HG03571 (cell line): ENCODE results near the gene GCK.
A peak's percentile ranks its signal among the peaks of the same experiment; 100 is the strongest.
"Not testable (repeated sequence)": the region's sequence is repeated elsewhere in the genome, so short reads cannot be mapped to it uniquely, and the experiment has no call there.

ENCODE experiments used
- ATAC-seq: cut with Tn5 transposase; IDR thresholded peaks from one replicate; pipeline ENCODE4 v1.9.1; 2021; ENCODE audit not compliant: unreplicated experiment

The GCK gene

DNA sequence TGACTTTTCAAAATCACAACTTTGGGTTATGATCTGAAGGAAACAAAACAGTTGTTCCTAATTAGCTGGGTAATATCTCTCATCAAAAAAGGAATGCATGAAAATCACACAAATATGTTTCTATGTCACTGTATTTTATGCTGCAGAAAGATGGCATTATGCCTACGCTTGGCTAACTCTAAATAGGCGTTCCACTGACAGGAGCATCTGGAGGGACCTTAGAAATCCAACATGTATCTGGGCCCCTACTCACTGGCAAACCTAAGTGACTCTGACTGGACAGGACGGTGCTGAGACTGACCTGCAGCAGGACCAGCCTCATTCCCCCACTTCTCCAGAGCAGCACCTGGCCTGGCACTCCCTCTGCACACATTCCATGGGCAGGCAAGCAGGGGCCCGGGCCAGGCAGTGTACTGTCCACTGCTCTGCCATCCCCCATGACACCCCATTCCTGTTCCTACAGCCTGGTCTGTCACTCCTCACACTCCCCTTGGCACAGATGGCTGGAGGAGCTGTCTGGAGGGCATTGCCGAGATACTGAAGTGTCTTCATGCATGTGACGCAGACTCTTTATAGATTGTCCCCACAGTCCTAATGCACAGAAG lies 45.5 kb downstream of the GCK start:
- no peak for ATAC-seq

- no peak for ATAC-seq
Measured at GRCh38 chr7:44142028-44142427, 47.2 kb downstream of the GCK start.

GRCh38 chr7:44141221-44141850 lies 47.9 kb downstream of the GCK start, which contains the start of gene MYL7:
MYL7 (minus strand) TSS chr7:44141332; CDS start chr7:44141305, 27 bp downstream.
- no peak for ATAC-seq

DNA sequence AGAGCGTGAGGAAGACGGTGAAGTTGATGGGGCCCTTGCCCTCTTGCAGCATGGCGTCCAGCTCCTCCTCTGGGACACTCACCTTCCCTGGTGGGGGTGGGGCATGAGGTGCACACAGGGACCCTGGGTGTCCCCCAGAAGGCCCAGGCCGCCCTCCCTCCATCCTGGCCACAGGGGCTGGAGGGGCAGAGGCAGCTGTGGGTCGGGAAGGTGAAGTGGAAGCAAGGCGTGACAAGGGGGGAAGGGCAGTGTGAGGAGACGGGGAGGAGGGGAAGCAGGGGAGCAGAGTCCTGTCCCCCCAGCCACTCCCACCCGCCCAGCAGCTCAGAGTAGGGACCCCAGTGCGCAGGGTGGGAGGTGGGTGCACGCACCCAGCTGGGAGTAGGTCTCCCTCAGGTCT lies 48.9 kb downstream of the GCK start:
- no peak for ATAC-seq

- no peak for ATAC-seq
Measured at GRCh38 chr7:44139311-44140010, 49.8 kb downstream of the GCK start.

- no peak for ATAC-seq
Measured at GRCh38 chr7:44138698-44139097, 50.5 kb downstream of the GCK start.

- ATAC-seq: no peak
Measured at GRCh38 chr7:44136731-44137130, 52.5 kb downstream of the GCK start.

DNA sequence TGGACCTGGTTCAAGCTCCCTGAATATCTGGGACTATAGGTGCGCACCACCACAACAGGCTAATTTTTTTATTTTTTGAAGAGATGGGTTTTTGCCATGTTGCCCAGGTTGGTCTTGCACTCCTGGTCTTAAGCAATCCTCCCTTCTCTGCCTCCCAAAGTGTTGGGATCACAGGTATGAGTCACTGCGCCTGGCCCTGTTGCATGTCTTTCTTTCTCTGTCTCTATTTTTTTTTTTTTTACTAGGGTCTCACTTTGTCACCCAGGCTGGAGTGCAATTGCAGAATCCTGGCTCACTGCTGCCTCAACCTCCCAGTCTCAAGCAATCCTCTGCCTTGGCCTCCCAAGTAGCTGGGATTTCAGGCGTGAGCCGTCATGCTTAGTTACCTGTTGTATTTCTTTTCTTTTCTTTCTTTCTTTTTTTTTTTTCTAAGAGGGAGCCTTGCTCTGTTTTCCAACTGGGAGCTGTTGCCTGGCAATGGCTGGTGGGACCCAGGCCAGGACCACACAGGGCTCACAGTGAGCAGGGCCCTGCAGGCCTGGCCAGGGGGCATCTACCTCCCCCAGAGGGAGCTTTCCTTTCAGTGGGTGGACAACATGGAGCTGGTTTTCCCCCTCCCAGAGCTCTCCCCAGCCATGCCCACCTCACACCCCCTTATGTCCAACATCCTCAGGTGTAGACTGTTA lies 54.2 kb downstream of the GCK start:
- ATAC-seq: no peak

DNA sequence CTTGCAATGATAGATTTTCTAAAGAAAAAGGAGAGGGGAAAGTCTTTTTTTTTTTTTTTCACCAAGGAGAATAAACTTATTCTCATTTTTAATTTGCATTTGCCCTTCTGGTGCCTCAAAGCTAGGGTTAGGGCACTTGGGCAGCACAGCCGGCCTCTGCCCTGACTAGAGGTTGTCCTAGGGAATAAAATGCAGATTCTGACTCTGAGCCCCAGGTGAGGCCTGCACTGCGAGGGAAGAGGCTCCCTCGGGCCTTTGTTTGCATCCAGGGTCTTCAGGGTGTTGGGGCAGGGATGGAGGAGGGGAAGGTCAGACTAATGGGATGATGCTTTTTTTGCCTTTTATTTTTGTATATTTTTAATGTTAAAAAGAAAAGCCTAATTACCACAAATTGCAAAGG lies 55.9 kb downstream of the GCK start:
- ATAC-seq: no peak

GRCh38 chr7:44132039-44132438 lies 57.2 kb downstream of the GCK start:
- no peak for ATAC-seq

DNA sequence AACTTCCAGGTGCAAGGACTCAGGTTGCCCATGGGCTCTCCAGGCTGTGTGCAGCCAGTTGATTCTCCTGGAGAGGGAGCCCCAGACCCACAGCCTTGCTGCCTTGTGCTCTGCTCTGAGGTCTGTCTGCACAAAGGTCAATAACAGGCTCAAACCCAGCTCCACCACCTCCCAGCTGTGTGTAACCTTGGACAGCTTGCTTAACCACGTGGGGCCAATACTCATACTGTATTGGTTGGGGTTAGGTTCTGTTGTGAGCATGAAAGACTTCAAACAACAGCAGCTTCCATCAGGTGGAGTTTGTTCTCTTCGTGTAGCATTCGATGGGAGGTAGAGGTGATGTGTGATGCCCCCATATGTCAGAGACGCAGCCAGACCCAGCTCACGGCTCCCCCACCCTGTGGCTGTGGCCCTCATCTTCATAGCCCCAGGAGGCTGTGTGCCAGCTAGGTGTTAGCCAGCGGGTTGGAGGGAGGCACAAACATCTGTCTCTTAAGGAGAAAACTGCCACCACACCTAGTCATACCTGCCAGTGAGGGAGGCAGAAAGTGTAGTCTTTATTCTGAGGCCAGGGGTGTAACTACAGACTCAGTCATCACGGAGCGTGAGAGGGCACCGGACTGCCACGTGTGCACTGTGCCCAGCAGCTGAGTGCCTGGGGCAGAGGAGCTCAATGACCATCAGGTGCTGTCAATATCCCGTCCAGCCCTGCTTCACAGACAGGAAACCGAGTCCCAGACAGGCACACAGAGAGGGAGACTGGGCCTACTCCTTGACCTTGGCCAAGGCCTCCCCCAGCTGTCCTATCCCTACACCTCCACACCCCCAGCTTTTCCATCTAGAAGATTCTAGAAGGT lies 57.8 kb downstream of the GCK start:
- ATAC-seq: no peak

DNA sequence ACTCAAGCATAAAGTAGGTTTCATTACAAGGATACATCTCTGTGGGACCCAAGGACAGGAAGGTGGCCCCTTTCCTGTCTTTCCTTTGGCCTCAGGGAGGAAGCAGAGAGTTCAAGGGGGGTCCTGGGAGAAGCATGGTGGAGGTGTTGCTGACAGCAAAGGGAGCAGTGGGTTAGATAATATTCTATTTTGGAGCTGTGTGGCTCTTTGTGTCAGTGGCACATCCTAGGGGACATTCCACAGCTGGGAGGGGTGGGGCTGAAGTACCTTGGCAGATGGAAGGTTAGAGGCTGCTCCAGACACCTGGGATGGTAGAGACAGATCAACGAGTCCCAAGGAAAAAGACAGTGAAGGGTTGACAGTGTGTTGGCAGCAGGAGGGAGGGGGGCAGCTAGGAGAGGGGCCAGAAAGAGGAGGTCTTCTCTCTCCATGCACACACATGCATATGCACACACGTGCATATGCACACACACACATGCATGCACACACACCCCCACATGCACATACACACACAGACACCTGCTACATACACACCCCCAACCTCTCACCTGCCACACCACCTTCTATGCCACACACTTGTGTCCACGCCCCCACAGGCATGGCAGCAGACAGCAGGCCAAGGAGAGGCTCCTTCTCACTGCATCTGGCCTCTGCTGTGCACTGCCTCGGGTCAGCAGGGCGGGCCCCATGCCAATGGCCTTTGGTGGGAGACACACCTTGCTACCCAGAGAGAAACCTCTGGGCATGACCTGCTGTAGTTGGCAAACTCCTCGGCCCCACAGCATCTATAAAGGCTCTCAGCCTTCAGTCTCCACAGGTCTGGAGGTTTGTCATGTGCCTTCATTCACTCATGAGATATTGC lies 60.3 kb downstream of the GCK start:
- ATAC-seq: no peak

DNA sequence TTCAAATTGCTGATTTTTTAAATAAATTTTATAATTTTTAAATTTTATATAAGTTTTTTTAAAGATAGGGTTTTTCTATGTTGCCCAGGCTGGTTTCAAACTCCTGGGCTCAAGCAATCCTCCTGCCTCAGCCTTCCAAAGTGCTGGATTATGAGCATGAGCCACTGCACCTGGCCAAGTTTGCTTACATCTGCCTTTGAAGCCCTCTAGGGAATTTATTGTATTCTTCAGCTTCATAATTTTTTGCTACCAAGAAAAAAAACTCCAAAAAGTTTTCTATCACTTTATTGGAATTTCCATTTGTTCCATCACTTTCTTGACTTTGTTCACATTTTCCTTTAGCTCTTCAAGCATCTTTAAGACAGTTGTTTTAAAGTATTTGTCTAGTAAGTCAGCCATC lies 62.1 kb downstream of the GCK start:
- no peak for ATAC-seq

- ATAC-seq: not testable (repeated sequence)
Measured at GRCh38 chr7:44126574-44126973, 62.7 kb downstream of the GCK start.

GRCh38 chr7:44124822-44125202 lies 64.4 kb downstream of the GCK start:
- no peak for ATAC-seq

DNA sequence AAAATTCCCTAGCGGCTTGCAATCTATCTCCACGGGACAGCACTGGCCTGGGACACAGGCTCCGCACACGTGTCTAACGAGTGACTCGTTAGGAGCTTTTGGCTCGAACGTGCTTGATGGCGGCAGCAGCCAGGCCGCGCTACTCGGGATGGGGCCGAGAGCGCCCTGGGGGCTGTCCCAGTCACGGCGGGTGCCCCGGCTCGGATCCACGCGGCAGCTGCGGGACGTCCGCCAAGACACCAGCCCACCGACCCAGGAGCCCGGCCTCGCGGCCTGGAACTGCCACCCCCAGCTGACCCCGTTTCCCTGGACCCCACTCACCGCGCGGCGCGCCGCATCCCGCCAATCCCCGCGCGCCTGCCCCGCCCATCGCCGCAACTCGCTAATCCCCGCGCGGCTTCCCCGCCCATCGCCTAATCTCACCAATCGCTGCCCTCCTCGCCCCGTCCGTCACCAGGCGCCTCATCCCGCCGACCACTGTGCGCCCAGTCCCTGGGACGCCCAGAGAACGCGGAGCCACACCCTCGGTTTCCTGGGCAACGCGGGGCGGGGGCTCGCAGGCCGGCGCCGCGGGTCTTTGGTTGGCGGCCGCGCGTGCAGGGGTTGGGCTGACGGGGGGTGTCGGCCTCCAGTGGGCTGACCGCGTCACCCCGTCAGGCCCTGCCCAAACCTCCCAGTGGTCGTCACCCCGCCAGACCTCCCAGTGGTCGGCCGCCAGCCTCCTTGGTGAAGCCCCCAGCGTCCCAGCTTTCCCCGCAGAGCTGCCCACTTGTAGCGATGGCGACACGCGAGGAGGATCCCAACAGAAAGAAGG lies 65.8 kb downstream of the GCK start, which contains the start of gene POLD2:
POLD2 (minus strand) TSS at position 359 of the 814 bp plus-strand sequence. CDS start 1,495 bp downstream, outside the sequence.
- peak; percentile 98 for ATAC-seq

DNA sequence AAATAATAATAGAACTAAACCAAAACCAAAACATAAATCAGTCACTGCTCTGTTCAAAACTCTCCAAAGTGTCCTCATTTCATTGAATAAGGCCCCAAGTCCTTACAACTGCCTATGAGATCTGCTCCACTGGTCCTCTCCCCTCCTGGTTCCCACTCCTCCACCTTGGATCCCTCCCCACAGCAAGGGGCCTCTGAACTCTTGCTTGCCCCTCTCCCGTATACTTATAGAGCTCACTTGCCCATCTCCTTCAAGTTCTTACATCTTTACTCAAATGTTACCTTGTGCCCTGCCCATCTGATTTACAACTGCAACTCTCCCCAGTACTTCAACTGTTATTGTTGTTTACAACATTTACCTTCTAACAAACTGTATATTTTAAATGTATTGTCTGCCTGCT lies 66.7 kb downstream of the GCK start:
- no peak for ATAC-seq

DNA sequence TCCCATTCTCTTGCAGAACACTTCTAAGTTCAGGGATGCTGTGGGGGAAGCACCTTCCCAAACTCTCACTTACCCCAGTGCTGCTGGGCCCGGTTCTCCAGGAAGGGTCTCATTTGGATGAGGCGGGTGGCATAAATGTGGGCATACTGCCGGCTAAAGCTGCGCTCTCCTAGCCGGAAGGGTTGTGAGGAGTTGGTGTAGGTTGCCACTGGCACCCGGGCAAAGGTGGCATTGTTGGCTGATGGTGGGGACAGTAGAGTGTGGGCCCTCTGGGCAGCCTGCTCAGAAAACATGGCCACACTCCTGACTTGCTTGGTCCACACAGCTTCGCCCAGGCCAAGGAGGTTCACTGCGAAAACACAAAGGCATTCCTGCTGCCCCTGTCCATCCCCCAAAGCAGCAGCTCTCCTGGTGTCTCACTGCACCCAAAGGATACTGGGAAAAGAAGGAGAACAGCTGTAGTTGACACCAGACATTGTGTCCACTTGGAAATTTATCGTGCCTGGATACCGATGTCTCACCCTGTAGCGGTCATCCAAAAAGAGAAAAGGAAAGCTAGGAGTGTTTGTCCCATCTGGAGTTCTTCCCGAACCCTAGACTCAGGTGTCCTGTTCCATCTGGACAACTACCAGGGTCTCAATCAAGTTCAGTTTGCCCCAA lies 67.3 kb downstream of the GCK start:
- no peak for ATAC-seq
